Measurements from ENCODE around the gene SEMA3A.

Gene SEMA3A

DNA sequence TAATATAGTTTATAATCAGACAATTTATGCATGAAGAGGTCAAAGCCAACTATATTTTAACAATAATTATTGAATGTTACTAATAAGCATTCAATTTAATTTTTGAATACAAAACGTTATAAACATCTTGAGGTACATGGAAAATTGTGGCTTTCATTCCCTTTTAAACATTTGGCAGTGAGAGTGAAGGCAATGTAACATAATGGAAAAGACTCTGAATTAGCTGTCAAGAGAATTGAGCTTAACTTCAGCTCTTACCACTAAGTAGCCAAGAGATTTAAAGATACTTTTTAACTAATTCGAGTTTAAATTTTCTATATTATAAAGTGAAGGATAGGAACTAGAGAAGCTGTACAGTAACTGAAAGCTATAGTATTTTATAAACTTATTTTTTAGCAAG, 98.6 kb downstream of the SEMA3A start:
- ATAC-seq = no peak
- TF ChIP-seq ZNF565 (CRISPR knock-in tag; conservative IDR thresholded peaks at IDR 0.05; ENCODE audit: low read depth) = no peak

DNA sequence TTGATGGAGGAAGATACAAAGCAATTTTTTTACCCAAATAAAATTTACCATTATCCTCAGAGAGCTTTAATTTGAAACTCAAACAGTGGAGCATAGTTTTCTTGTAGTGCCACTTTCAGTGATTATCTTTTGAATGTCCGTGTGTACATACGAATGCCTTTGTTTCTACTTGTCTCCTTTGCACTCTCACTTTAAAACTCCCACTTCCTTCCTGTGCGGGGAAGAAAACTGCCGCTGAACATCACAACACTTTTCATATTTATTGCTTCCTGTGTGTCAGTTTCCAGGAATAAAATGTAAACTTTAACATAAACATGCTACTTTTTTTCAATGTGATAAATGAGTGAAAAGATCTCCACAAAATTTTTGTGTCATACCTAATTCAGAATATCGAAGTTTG, 102.4 kb downstream of the SEMA3A start:
- TF ChIP-seq RARB (CRISPR knock-in tag; IDR thresholded peaks at IDR 0.05) (no peak), GLIS3 (CRISPR knock-in tag; IDR thresholded peaks at IDR 0.05) (no peak), CSRNP3 (CRISPR knock-in tag; IDR thresholded peaks at IDR 0.05) (no peak), CREB5 (CRISPR knock-in tag; IDR thresholded peaks at IDR 0.05; ENCODE audit: low read depth) (no peak), POU6F1 (CRISPR knock-in tag; IDR thresholded peaks at IDR 0.05; ENCODE audit: borderline replicate concordance, low read depth) (no peak), TCF4 (CRISPR knock-in tag; IDR thresholded peaks at IDR 0.05; ENCODE audit: borderline replicate concordance) (no peak), TOX (CRISPR knock-in tag; IDR thresholded peaks at IDR 0.05; ENCODE audit: borderline replicate concordance) (no peak), ZNF8 (CRISPR knock-in tag; IDR thresholded peaks at IDR 0.05) (no peak), ZNF70 (CRISPR knock-in tag; IDR thresholded peaks at IDR 0.05) (no peak), ZNF565 (CRISPR knock-in tag; conservative IDR thresholded peaks at IDR 0.05; ENCODE audit: low read depth) (no peak), ISL1 (CRISPR knock-in tag; IDR thresholded peaks at IDR 0.05) (no peak), OSR1 (CRISPR knock-in tag; IDR thresholded peaks at IDR 0.05) (no peak)
- TF ChIP-seq, protein P1, sequence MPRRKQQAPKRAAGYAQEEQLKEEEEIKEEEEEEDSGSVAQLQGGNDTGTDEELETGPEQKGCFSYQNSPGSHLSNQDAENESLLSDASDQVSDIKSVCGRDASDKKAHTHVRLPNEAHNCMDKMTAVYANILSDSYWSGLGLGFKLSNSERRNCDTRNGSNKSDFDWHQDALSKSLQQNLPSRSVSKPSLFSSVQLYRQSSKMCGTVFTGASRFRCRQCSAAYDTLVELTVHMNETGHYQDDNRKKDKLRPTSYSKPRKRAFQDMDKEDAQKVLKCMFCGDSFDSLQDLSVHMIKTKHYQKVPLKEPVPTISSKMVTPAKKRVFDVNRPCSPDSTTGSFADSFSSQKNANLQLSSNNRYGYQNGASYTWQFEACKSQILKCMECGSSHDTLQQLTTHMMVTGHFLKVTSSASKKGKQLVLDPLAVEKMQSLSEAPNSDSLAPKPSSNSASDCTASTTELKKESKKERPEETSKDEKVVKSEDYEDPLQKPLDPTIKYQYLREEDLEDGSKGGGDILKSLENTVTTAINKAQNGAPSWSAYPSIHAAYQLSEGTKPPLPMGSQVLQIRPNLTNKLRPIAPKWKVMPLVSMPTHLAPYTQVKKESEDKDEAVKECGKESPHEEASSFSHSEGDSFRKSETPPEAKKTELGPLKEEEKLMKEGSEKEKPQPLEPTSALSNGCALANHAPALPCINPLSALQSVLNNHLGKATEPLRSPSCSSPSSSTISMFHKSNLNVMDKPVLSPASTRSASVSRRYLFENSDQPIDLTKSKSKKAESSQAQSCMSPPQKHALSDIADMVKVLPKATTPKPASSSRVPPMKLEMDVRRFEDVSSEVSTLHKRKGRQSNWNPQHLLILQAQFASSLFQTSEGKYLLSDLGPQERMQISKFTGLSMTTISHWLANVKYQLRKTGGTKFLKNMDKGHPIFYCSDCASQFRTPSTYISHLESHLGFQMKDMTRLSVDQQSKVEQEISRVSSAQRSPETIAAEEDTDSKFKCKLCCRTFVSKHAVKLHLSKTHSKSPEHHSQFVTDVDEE (CRISPR knock-in tag; IDR thresholded peaks at IDR 0.05) = no peak
- TF ChIP-seq, protein P2, sequence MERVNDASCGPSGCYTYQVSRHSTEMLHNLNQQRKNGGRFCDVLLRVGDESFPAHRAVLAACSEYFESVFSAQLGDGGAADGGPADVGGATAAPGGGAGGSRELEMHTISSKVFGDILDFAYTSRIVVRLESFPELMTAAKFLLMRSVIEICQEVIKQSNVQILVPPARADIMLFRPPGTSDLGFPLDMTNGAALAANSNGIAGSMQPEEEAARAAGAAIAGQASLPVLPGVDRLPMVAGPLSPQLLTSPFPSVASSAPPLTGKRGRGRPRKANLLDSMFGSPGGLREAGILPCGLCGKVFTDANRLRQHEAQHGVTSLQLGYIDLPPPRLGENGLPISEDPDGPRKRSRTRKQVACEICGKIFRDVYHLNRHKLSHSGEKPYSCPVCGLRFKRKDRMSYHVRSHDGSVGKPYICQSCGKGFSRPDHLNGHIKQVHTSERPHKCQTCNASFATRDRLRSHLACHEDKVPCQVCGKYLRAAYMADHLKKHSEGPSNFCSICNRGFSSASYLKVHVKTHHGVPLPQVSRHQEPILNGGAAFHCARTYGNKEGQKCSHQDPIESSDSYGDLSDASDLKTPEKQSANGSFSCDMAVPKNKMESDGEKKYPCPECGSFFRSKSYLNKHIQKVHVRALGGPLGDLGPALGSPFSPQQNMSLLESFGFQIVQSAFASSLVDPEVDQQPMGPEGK (CRISPR knock-in tag; IDR thresholded peaks at IDR 0.05; ENCODE audit: borderline replicate concordance) = no peak

GRCh38 chr7:84091318-84091717, 103.3 kb downstream of the SEMA3A start:
- TF ChIP-seq ISL1 (CRISPR knock-in tag; IDR thresholded peaks at IDR 0.05) = no peak
- no peak for TF ChIP-seq ZFP3 (CRISPR knock-in tag; IDR thresholded peaks at IDR 0.05)
- TF ChIP-seq SNAI2 (CRISPR knock-in tag; IDR thresholded peaks at IDR 0.05) = no peak
- TF ChIP-seq, protein P1 (CRISPR knock-in tag; IDR thresholded peaks at IDR 0.05) = no peak
- no peak for TF ChIP-seq BACH2 (CRISPR knock-in tag; IDR thresholded peaks at IDR 0.05; ENCODE audit: borderline replicate concordance)
- no peak for TF ChIP-seq PPARA (CRISPR knock-in tag; IDR thresholded peaks at IDR 0.05; ENCODE audit: borderline replicate concordance)
- TF ChIP-seq CSDC2 (CRISPR knock-in tag; IDR thresholded peaks at IDR 0.05) = no peak
- TF ChIP-seq GLIS3 (CRISPR knock-in tag; IDR thresholded peaks at IDR 0.05) = no peak
- TF ChIP-seq ZC3H10 (CRISPR knock-in tag; IDR thresholded peaks at IDR 0.05) = no peak
- ATAC-seq = no peak

More for the DNA sequence above, 102.4 kb downstream of the SEMA3A start:
- peak; percentile 49; the same call in 1 of the 3 replicates for ATAC-seq
